PC-9 (cell line): Measurements from ENCODE around the gene NFX1.

Experiments
- CTCF ChIP-seq: fragments of 200-600 bp; sonication (generic); conservative IDR thresholded peaks from 2 replicates; pipeline ENCODE4 v1.6.1; 2017; ENCODE audit warnings: mixed run types, antibody characterized with exemption, mild to moderate bottlenecking, moderate library complexity
- EZH2 ChIP-seq: fragments of 200-600 bp; sonication (generic); IDR thresholded peaks from 2 replicates; pipeline ENCODE4 v1.8.0; 2017; ENCODE audit warnings: antibody characterized with exemption, low read depth

- TF ChIP-seq CTCF (no peak), EZH2 (no peak)
Measured at GRCh38 chr9:33404788-33405362, 114.6 kb downstream of the NFX1 start.
